HepG2 (cell line): ENCODE results near the gene LURAP1L. TPM values are rescaled to one million over a fixed set of nuclear protein-coding genes. Genes with fewer than 3 reads are reported as not detected.

Source experiments
- ATAC-seq: fragments of 200-7000 bp; cut with Tn5 transposase; 3 replicates; pipeline ENCODE4 v1.9.1; 2020; ENCODE audit warnings: mild to moderate bottlenecking, moderate library complexity
- BruUV-seq: library from RNA; stranded (reverse); fragments of 400-500 nt; replicated peaks from 2 replicates; lab custom pipeline; 2021; lab: Mats Ljungman, UMichigan
- CTCF ChIA-PET: fragments of 300-600 bp; formaldehyde crosslinking; extraction: SDS; loops from one replicate; lab custom pipeline; 2021; ENCODE audit warnings: low total read pairs, inconsistent platforms, low intra/inter-chr PET ratio; lab: Yijun Ruan, JAX
- POLR2A ChIA-PET: fragments of 350-600 bp; sonication (Branson Sonifier 250); formaldehyde crosslinking; loops from one replicate; lab custom pipeline; 2020; ENCODE audit warnings: antibody characterized with exemption, inconsistent platforms; lab: Yijun Ruan, JAX
- DNase-seq: peaks from one replicate; pipeline ENCODE4 v3.0.0-alpha.2; 2015; ENCODE audit warnings: low spot score
- FAIRE-seq: peaks from 3 replicates; lab custom pipeline; 2011; peaks lifted over from hg19 to GRCh38; lab: Jason Lieb, UNC
- H2AFZ ChIP-seq: one replicate; pipeline ENCODE4 v1.6.1; 2011; ENCODE audit warnings: low read length, inconsistent platforms
- H3K27ac ChIP-seq: fragments of 300-600 bp; 3 replicates; pipeline ENCODE4 v1.8.0; 2011; ENCODE audit warnings: mixed run types, mild to moderate bottlenecking, mixed read lengths, low read length, inconsistent platforms; ENCODE audit not compliant: insufficient read depth; ENCODE audit errors: extremely low read length
- H3K27me3 ChIP-seq, 2 experiments: fragments of 200-600 bp in 1 of 2; 2 replicates in 1 of 2; 3 replicates in 1 of 2; pipeline versions ENCODE4 v1.6.0 to v1.8.0; 2011; ENCODE audit warnings: low read length in 2 of 2, mild to moderate bottlenecking in 2 of 2, moderate library complexity in 2 of 2, inconsistent platforms in 1 of 2; ENCODE audit not compliant: insufficient read depth in 2 of 2, control insufficient read depth in 1 of 2
- H3K36me3 ChIP-seq, 2 experiments: fragments of 200-600 bp in 1 of 2; replicated peaks in 1 of 2; 2 replicates in 1 of 2; 3 replicates in 1 of 2; pipeline versions ENCODE4 v1.5.1 to v1.8.0; 2011; ENCODE audit warnings: low read length in 2 of 2, inconsistent platforms in 1 of 2; ENCODE audit not compliant: insufficient read depth in 2 of 2, control insufficient read depth in 1 of 2
- H3K4me1 ChIP-seq: 2 replicates; pipeline ENCODE4 v1.5.1; 2012; ENCODE audit warnings: low read length, inconsistent platforms; ENCODE audit not compliant: insufficient read depth
- H3K4me2 ChIP-seq: 2 replicates; pipeline ENCODE4 v1.6.0; 2011; ENCODE audit warnings: low read depth, low read length, inconsistent platforms
- H3K4me3 ChIP-seq, 3 experiments: fragments of 200-600 bp in 1 of 3; sonication (generic), shearing (Covaris generic) in 1 of 3; replicated peaks in 1 of 3; 2 replicates each; pipeline ENCODE4 v1.5.1; 2011 to 2016; ENCODE audit warnings: low read length in 3 of 3, inconsistent platforms in 2 of 3, low read depth in 2 of 3, mild to moderate bottlenecking in 2 of 3, control low read depth in 1 of 3, mixed read lengths in 1 of 3; ENCODE audit not compliant: insufficient read depth in 1 of 3
- H3K79me2 ChIP-seq: one replicate; pipeline ENCODE4 v1.6.1; 2011; ENCODE audit warnings: low read length, inconsistent platforms; ENCODE audit not compliant: insufficient read depth
- H3K9ac ChIP-seq: 2 replicates; pipeline ENCODE4 v1.6.0; 2011; ENCODE audit warnings: mild to moderate bottlenecking, low read depth, low read length, inconsistent platforms; ENCODE audit not compliant: insufficient read depth
- H3K9me3 ChIP-seq: 2 replicates; pipeline ENCODE4 v1.5.1; 2012; ENCODE audit warnings: mild to moderate bottlenecking, low read length
- H4K20me1 ChIP-seq: 2 replicates; pipeline ENCODE4 v1.6.0; 2011; ENCODE audit warnings: inconsistent platforms, mild to moderate bottlenecking, low read length, moderate library complexity; ENCODE audit not compliant: insufficient read depth
- CBX5 ChIP-seq: sonication (generic); formaldehyde crosslinking; IDR thresholded peaks from 2 replicates; pipeline ENCODE4 v1.4.0; 2020; ENCODE audit warnings: missing genetic modification reagents, borderline replicate concordance
- DBP ChIP-seq: sonication (generic); formaldehyde crosslinking; IDR thresholded peaks from 2 replicates; pipeline ENCODE4 v1.4.0; 2020; ENCODE audit warnings: missing genetic modification reagents; ENCODE audit errors: not compliant biosample characterization
- HNF4G ChIP-seq, 2 experiments: sonication (generic) in 1 of 2; formaldehyde crosslinking in 1 of 2; IDR thresholded peaks; 2 replicates each; pipeline versions ENCODE4 v1.4.0 to v1.6.1; 2011 to 2020; ENCODE audit warnings: borderline replicate concordance in 2 of 2, low read depth in 2 of 2, mild to moderate bottlenecking in 2 of 2, low read length in 1 of 2, missing genetic modification reagents in 1 of 2, moderate library complexity in 1 of 2
- LCORL ChIP-seq, 2 experiments: fragments of 450-650 bp in 1 of 2; sonication (generic) in 1 of 2; formaldehyde crosslinking in 1 of 2; IDR thresholded peaks; 2 replicates each; pipeline versions ENCODE4 v1.5.0 to v1.6.1; 2017 to 2020; ENCODE audit warnings: antibody characterized with exemption in 1 of 2, missing genetic modification reagents in 1 of 2
- NCOA5 ChIP-seq: sonication (generic); formaldehyde crosslinking; IDR thresholded peaks from 2 replicates; pipeline ENCODE4 v1.4.0; 2020; ENCODE audit warnings: missing genetic modification reagents
- POLR2A ChIP-seq, 2 experiments: IDR thresholded peaks; 2 replicates each; pipeline ENCODE4 v1.6.1; 2011; ENCODE audit warnings: low read depth in 2 of 2, low read length in 2 of 2, mild to moderate bottlenecking in 1 of 2, moderate library complexity in 1 of 2; ENCODE audit not compliant: insufficient read depth in 1 of 2
- RARA ChIP-seq: IDR thresholded peaks from 2 replicates; pipeline ENCODE4 v1.6.1; 2016; ENCODE audit warnings: missing genetic modification reagents, missing compliant biosample characterization
- TFDP2 ChIP-seq: sonication (generic); formaldehyde crosslinking; IDR thresholded peaks from 2 replicates; pipeline ENCODE4 v1.4.0; 2020; ENCODE audit warnings: missing genetic modification reagents
- WIZ ChIP-seq: sonication (generic); formaldehyde crosslinking; IDR thresholded peaks from 2 replicates; pipeline ENCODE4 v1.5.1; 2020; ENCODE audit warnings: mild to moderate bottlenecking, missing genetic modification reagents
- ZFP1 ChIP-seq: IDR thresholded peaks from 2 replicates; pipeline ENCODE4 v1.6.1; 2016
- ZNF207 ChIP-seq: fragments of 450-650 bp; IDR thresholded peaks from 2 replicates; pipeline ENCODE4 v1.6.1; 2016; ENCODE audit warnings: antibody characterized with exemption, borderline replicate concordance
- ZNF264 ChIP-seq: sonication (generic); formaldehyde crosslinking; IDR thresholded peaks from 2 replicates; pipeline ENCODE4 v1.4.0; 2020; ENCODE audit warnings: missing genetic modification reagents
- ZNF44 ChIP-seq: sonication (generic); formaldehyde crosslinking; IDR thresholded peaks from 2 replicates; pipeline ENCODE4 v1.5.1; 2020; ENCODE audit warnings: mild to moderate bottlenecking, missing genetic modification reagents
- ZNF652 ChIP-seq: IDR thresholded peaks from 2 replicates; pipeline ENCODE4 v1.6.1; 2016; ENCODE audit warnings: low read depth, borderline replicate concordance
- ZNF879 ChIP-seq: sonication (generic); formaldehyde crosslinking; IDR thresholded peaks from 2 replicates; pipeline ENCODE4 v1.8.1; 2023; ENCODE audit warnings: missing genetic modification reagents
- WGBS: methylation state at CpG from one replicate; pipeline ENCODE4 v1.1.6; 2017; ENCODE audit warnings: low lambda C conversion rate; 5-methylcytosine and 5-hydroxymethylcytosine counted together
- in situ Hi-C: cut with HindIII; loops from 2 replicates; pipeline ENCODE4 v1.10.0; 2017; ENCODE audit warnings: low pct_unique_long_range_greater_than_20kb; ENCODE audit not compliant: extremely low pct_ligation_motif_present
- intact Hi-C: fragments of 100-400 bp; cut with micrococcal nuclease; formaldehyde crosslinking; loops from one replicate; pipeline ENCODE4 v1.10.0; 2022; ENCODE audit not compliant: unreplicated experiment
- polyA plus RNA-seq, 8 experiments: library from polyadenylated mRNA; depleted of rRNA in 3 of 8; stranded (reverse) in 7 of 8; unstranded in 1 of 8; fragments of >200 nt; fragmentation: Illumina TruSeq in 4 of 8; extraction: Trizol in 4 of 8; gene quantifications; 2 replicates each; pipeline versions ENCODE4 v1.2.1 to v1.2.3, GENCODE V29; 2011 to 2016; ENCODE audit warnings: low read depth in 4 of 8, missing spikeins in 1 of 8, mixed read lengths in 1 of 8; ENCODE audit not compliant: insufficient read depth in 1 of 8
- total RNA-seq, 5 experiments: library from RNA; depleted of rRNA; stranded (reverse); fragments of >200 nt; fragmentation: Illumina TruSeq; extraction: Trizol; gene quantifications; 2 replicates each; pipeline ENCODE4 v1.2.3, GENCODE V29; 2016; ENCODE audit warnings: low read depth in 1 of 5
- TF ChIP-seq, protein P1 (sequence below), 2 experiments: sonication (generic) in 1 of 2; formaldehyde crosslinking in 1 of 2; IDR thresholded peaks; 2 replicates each; pipeline versions ENCODE4 v1.4.0 to v1.6.1; 2016 to 2020; ENCODE audit warnings: borderline replicate concordance in 1 of 2, low read depth in 1 of 2, mild to moderate bottlenecking in 1 of 2, missing genetic modification reagents in 1 of 2
- TF ChIP-seq, protein P2 (sequence below): IDR thresholded peaks from 2 replicates; pipeline ENCODE4 v1.6.1; 2016; ENCODE audit warnings: mild to moderate bottlenecking

LURAP1L gene
- total and polyA plus RNA-seq, 2 of the 13 experiments (the other 11 are each of a cell fraction or from before 2014, with no cell fraction given) = 6.7 to 16.6 TPM

DNA sequence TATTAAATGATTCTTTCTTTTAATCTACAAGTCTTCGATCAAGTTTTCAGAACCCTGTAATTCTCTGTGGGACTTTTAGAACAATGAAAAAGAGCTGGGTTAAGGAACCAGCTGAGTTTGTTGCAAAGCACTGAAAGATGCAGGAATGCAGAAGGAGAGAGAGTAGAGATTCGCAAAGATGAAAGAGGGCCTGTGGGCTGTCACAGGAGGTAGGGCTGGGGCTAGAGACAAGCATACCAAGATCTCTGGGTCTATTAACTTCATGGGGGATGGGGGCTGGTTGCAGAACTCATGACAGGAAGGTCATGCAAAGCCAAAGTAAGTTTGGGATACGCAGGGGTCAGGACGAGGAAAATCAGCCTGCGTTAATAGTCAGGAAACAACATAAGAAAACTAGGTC lies 81.8 kb downstream of the LURAP1L start (continued):
- TF ChIP-seq LCORL (IDR thresholded peaks at IDR 0.05) (no peak), LCORL (CRISPR knock-in tag; IDR thresholded peaks at IDR 0.05) (no peak), HNF4G (IDR thresholded peaks at IDR 0.05; ENCODE audit: borderline replicate concordance, low read depth, low read length) (no peak), HNF4G (CRISPR knock-in tag; IDR thresholded peaks at IDR 0.05; ENCODE audit: borderline replicate concordance, low read depth) (no peak), ZNF264 (CRISPR knock-in tag) (no peak), CBX5 (no peak), ZNF44 (CRISPR knock-in tag) (no peak), ZFP1 (CRISPR knock-in tag) (no peak)
- TF ChIP-seq, protein P1, sequence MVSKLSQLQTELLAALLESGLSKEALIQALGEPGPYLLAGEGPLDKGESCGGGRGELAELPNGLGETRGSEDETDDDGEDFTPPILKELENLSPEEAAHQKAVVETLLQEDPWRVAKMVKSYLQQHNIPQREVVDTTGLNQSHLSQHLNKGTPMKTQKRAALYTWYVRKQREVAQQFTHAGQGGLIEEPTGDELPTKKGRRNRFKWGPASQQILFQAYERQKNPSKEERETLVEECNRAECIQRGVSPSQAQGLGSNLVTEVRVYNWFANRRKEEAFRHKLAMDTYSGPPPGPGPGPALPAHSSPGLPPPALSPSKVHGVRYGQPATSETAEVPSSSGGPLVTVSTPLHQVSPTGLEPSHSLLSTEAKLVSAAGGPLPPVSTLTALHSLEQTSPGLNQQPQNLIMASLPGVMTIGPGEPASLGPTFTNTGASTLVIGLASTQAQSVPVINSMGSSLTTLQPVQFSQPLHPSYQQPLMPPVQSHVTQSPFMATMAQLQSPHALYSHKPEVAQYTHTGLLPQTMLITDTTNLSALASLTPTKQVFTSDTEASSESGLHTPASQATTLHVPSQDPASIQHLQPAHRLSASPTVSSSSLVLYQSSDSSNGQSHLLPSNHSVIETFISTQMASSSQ (IDR thresholded peaks at IDR 0.05; ENCODE audit: low read depth) = no peak
- TF ChIP-seq, protein P1 (CRISPR knock-in tag; IDR thresholded peaks at IDR 0.05; ENCODE audit: borderline replicate concordance) = no peak

DNA sequence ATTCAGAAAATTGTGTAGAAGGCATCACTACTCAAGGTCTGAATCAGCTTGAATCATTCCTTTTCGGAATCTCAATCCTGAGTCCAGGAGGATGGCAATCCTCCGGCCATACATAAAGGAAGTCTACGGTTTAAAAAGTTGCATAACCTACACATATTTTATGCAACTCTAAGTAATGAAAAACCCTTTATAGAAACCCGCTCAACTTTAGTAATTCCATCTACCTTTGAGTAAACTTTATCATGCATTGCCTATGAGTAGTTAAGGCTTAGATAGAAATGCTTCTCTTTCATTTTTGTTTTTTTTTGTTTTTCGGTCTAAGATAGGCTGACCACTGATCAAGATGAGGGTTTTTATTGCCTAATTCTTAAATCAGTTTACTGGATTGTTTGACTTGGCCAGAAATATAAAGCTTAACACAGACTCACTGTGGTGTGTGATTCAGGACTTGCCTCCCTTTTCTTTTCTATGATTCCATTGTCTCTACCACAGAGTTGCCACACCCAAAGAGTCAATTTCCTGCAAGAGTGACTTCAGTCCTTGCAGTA lies 85.0 kb downstream of the LURAP1L start:
- Histone ChIP-seq H3K9ac (no peak overlapping the region), H3K4me3 (no peak overlapping the region), H3K27ac (no peak overlapping the region), H4K20me1 (no peaks in the 10 kb centered on the region), H3K27me3 (no peaks in the 10 kb centered on the region), H3K79me2 (no peaks in the 10 kb centered on the region), H3K36me3 (no peaks in the 10 kb centered on the region), H2AFZ (no peak overlapping the region), H3K4me1 (no peaks in the 10 kb centered on the region), H3K4me2 (no peak overlapping the region), H3K9me3 (no peaks in the 10 kb centered on the region)
- no TSS peak for BruUV-seq
- no peak for FAIRE-seq
- ATAC-seq = no peak
- in situ Hi-C loops (no loop called here), intact Hi-C loops (no loop called here)
- POLR2A ChIA-PET = no interaction called here
- no peak for DNase-seq
- CTCF ChIA-PET = no interaction called here
- 42% methylated on average over 5 of the region's 5 CpGs for WGBS
- TF ChIP-seq NCOA5 (CRISPR knock-in tag) (no peak), ZNF652 (CRISPR knock-in tag) (no peak), ZNF879 (no peak), RARA (CRISPR knock-in tag) (no peak), POLR2A (IDR thresholded peaks at IDR 0.05; ENCODE audit: insufficient read depth in 1 of 2, low read depth in 2 of 2, low read length in 2 of 2) (no peak), TFDP2 (CRISPR knock-in tag) (no peak), DBP (CRISPR knock-in tag) (no peak), ZNF207 (no peak), WIZ (CRISPR knock-in tag) (no peak)
- TF ChIP-seq, protein P2, sequence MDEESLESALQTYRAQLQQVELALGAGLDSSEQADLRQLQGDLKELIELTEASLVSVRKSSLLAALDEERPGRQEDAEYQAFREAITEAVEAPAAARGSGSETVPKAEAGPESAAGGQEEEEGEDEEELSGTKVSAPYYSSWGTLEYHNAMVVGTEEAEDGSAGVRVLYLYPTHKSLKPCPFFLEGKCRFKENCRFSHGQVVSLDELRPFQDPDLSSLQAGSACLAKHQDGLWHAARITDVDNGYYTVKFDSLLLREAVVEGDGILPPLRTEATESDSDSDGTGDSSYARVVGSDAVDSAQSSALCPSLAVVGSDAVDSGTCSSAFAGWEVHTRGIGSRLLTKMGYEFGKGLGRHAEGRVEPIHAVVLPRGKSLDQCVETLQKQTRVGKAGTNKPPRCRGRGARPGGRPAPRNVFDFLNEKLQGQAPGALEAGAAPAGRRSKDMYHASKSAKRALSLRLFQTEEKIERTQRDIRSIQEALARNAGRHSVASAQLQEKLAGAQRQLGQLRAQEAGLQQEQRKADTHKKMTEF (CRISPR knock-in tag) = no peak
